WTC11 (cell line): ENCODE data around the gene SPIRE1. TPM values are rescaled to one million over a fixed set of nuclear protein-coding genes. Genes with fewer than 3 reads are reported as not detected.
"Not testable (repeated sequence)": the region's sequence is repeated elsewhere in the genome, so short reads cannot be mapped to it uniquely, and the experiment has no call there.

ENCODE experiments used
- ATAC-seq: fragments of 200-7000 bp; cut with Tn5 transposase; 2 replicates; pipeline ENCODE4 v1.10.0; 2021; ENCODE audit warnings: mild to moderate bottlenecking, moderate library complexity
- CTCF ChIA-PET: fragments of 300-600 bp; sonication (Branson Sonifier 250); formaldehyde crosslinking; loops from one replicate; lab custom pipeline; 2021; ENCODE audit warnings: antibody characterized with exemption; lab: Charles Lee
- POLR2A ChIA-PET: fragments of 350-600 bp; sonication (Branson Sonifier 250); formaldehyde crosslinking; loops from one replicate; lab custom pipeline; 2021; ENCODE audit warnings: antibody characterized with exemption; lab: Charles Lee
- DNase-seq: peaks from one replicate; pipeline ENCODE4 v3.0.0; 2021; ENCODE audit warnings: low spot score
- H3K27ac Mint-ChIP-seq: 2 replicates; pipeline ENCODE4 v1.8.0; 2021; ENCODE audit warnings: mixed read lengths
- H3K27me3 Mint-ChIP-seq: 2 replicates; pipeline ENCODE4 v1.8.0; 2021; ENCODE audit warnings: low read depth, mild to moderate bottlenecking, moderate library complexity, mixed read lengths
- H3K36me3 Mint-ChIP-seq: 2 replicates; pipeline ENCODE4 v1.8.0; 2021; ENCODE audit warnings: mixed read lengths
- H3K4me1 Mint-ChIP-seq: 2 replicates; pipeline ENCODE4 v1.8.0; 2022; ENCODE audit warnings: mixed read lengths
- H3K4me3 Mint-ChIP-seq: 2 replicates; pipeline ENCODE4 v1.8.0; 2021; ENCODE audit warnings: mild to moderate bottlenecking, moderate library complexity, mixed read lengths
- H3K9me3 Mint-ChIP-seq: 2 replicates; pipeline ENCODE4 v1.8.0; 2021; ENCODE audit warnings: mixed read lengths
- CREM ChIP-seq: sonication (generic); formaldehyde crosslinking; IDR thresholded peaks from 2 replicates; pipeline ENCODE4 v1.8.1; 2022; ENCODE audit warnings: mild to moderate bottlenecking, missing genetic modification reagents, moderate library complexity
- FOXJ3 ChIP-seq: sonication (generic); formaldehyde crosslinking; IDR thresholded peaks from 2 replicates; pipeline ENCODE4 v1.9.0; 2021; ENCODE audit warnings: missing genetic modification reagents, mild to moderate bottlenecking, borderline replicate concordance
- GABPB1 ChIP-seq: sonication (generic); formaldehyde crosslinking; IDR thresholded peaks from 2 replicates; pipeline ENCODE4 v1.8.1; 2023; ENCODE audit warnings: mild to moderate bottlenecking, missing genetic modification reagents
- KAT7 ChIP-seq: sonication (generic); formaldehyde crosslinking; IDR thresholded peaks from 2 replicates; pipeline ENCODE4 v1.8.1; 2023; ENCODE audit warnings: missing genetic modification reagents, mild to moderate bottlenecking, borderline replicate concordance
- NFATC4 ChIP-seq: fragments of 250-450 bp; sonication (Bioruptor Pico); IDR thresholded peaks from 2 replicates; pipeline ENCODE4 v1.9.0; 2021; ENCODE audit warnings: mild to moderate bottlenecking
- RELA ChIP-seq: sonication (generic); formaldehyde crosslinking; IDR thresholded peaks from 2 replicates; pipeline ENCODE4 v1.8.1; 2022; ENCODE audit warnings: missing genetic modification reagents, mild to moderate bottlenecking, borderline replicate concordance
- TCF7 ChIP-seq: sonication (generic); formaldehyde crosslinking; IDR thresholded peaks from 2 replicates; pipeline ENCODE4 v1.8.0; 2022; ENCODE audit warnings: mild to moderate bottlenecking, low read depth, missing genetic modification reagents, moderate library complexity
- USF1 ChIP-seq: sonication (generic); formaldehyde crosslinking; IDR thresholded peaks from 2 replicates; pipeline ENCODE4 v1.8.0; 2022; ENCODE audit warnings: mild to moderate bottlenecking, missing genetic modification reagents
- ZNF532 ChIP-seq: fragments of 250-450 bp; sonication (Bioruptor Pico); IDR thresholded peaks from 2 replicates; pipeline ENCODE4 v1.9.0; 2021; ENCODE audit warnings: mild to moderate bottlenecking, borderline replicate concordance
- total RNA-seq: library from RNA; stranded (reverse); gene quantifications from 3 replicates; pipeline ENCODE4 v1.2.3, GENCODE V29; 2021

The SPIRE1 gene
- total RNA-seq, 1 experiment from 2014 or later, result 19.3 TPM

- no peak overlapping the region for H3K27ac Mint-ChIP-seq
- DNase-seq (no peak), ATAC-seq (no peak)
- H3K4me3 Mint-ChIP-seq, result no peak overlapping the region
- peaks cover 8% of the 10 kb centered on the region; the same call in 1 of the 2 replicates for H3K27me3 Mint-ChIP-seq
- CTCF ChIA-PET, result no interaction called here
- peaks cover 14% of the 10 kb centered on the region for H3K4me1 Mint-ChIP-seq
- TF ChIP-seq ZNF532 (CRISPR knock-in tag) (no peak), KAT7 (CRISPR knock-in tag) (no peak)
- POLR2A ChIA-PET, result no interaction called here
- peaks cover 48% of the 10 kb centered on the region for H3K9me3 Mint-ChIP-seq
- peaks cover 49% of the 10 kb centered on the region for H3K36me3 Mint-ChIP-seq
Measured at GRCh38 chr18:12552879-12553242, 105.0 kb downstream of the SPIRE1 start.

- peak; percentile 64 for ATAC-seq
- Mint-ChIP-seq H3K36me3 (peaks cover 46% of the 10 kb centered on the region), H3K4me1 (peaks cover 14% of the 10 kb centered on the region), H3K27ac (peak overlapping the region; percentile 55; the same call in 1 of the 2 replicates), H3K9me3 (peaks cover 44% of the 10 kb centered on the region)
- POLR2A ChIA-PET, H3K27me3 Mint-ChIP-seq, DNase-seq, H3K4me3 Mint-ChIP-seq: not testable (repeated sequence)
- CTCF ChIA-PET, result interaction anchor here (1.7 kb wide), 1 partner anchor 209 kb away, joined by 4 read pairs; no protein-coding TSS in a partner anchor
Measured at GRCh38 chr18:12551943-12552878, 105.7 kb downstream of the SPIRE1 start.

- H3K27ac Mint-ChIP-seq, DNase-seq, H3K4me3 Mint-ChIP-seq, POLR2A ChIA-PET, ATAC-seq, H3K27me3 Mint-ChIP-seq: not testable (repeated sequence)
- H3K36me3 Mint-ChIP-seq, result peaks cover 44% of the 10 kb centered on the region
- peaks cover 42% of the 10 kb centered on the region for H3K9me3 Mint-ChIP-seq
- CTCF ChIA-PET, result interaction anchor here (1.7 kb wide), 1 partner anchor 210 kb away, joined by 4 read pairs; no protein-coding TSS in a partner anchor
- H3K4me1 Mint-ChIP-seq, result peaks cover 14% of the 10 kb centered on the region
Measured at GRCh38 chr18:12551466-12551865, 106.4 kb downstream of the SPIRE1 start.

DNA sequence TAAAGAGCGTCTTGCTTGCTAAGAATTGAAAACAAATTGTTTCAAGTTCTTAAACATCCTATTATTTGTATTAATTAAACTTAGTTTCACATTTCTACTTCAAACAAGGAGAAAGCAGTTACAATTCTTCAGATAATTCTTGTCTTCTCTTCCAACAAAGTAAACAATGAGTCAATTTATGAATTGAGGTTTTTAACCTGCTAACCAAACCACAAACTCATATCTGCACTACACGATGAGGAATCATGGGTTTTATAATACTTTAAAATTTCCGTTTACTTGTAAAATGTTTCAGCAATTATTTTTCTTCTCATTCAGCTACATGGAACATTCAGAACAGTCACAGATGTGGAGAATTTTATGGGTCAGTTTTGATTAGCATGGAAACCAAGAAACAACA, 114.2 kb downstream of the SPIRE1 start:
- H3K4me3 Mint-ChIP-seq, result no peak overlapping the region

GRCh38 chr18:12540751-12541150, 117.2 kb downstream of the SPIRE1 start:
- ChIA-PET POLR2A (no interaction called here), CTCF (interaction anchor here (1.0 to 2.2 kb wide), 4 partner anchors 9 to 118 kb away, joined by 3 to 15 read pairs (median 8); partner anchors contain the start of gene SPIRE1)
- no peak for ATAC-seq
- Mint-ChIP-seq H3K4me3 (no peak overlapping the region), H3K27ac (no peak overlapping the region), H3K4me1 (0 out of 2 replicates have a peak, but pooled peaks cover 2% of the 10 kb centered on the region), H3K27me3 (peaks cover 2% of the 10 kb centered on the region; the same call in 1 of the 2 replicates)
- TF ChIP-seq NFATC4 (CRISPR knock-in tag) (no peak), TCF7 (CRISPR knock-in tag) (no peak), RELA (CRISPR knock-in tag) (no peak), GABPB1 (CRISPR knock-in tag) (no peak), CREM (CRISPR knock-in tag) (no peak)
- TF ChIP-seq, all 79 proteins: peak for 0
- Mint-ChIP-seq H3K36me3 (peaks cover 17% of the 10 kb centered on the region), H3K9me3 (peaks cover 23% of the 10 kb centered on the region)
- DNase-seq, result no peak

More for the DNA sequence above, 114.2 kb downstream of the SPIRE1 start:
- ChIA-PET POLR2A (no interaction called here), CTCF (interaction anchor here (0.6 kb wide), 1 partner anchor 121 kb away, joined by 4 read pairs; no protein-coding TSS in a partner anchor)
- Mint-ChIP-seq H3K36me3 (peaks cover 20% of the 10 kb centered on the region), H3K27me3 (peaks cover 2% of the 10 kb centered on the region; the same call in 1 of the 2 replicates), H3K4me1 (0 out of 2 replicates have a peak, but pooled peaks cover 2% of the 10 kb centered on the region), H3K9me3 (peaks cover 23% of the 10 kb centered on the region), H3K27ac (no peak overlapping the region)
- TF ChIP-seq USF1 (CRISPR knock-in tag) (no peak), FOXJ3 (CRISPR knock-in tag) (no peak), NFATC4 (CRISPR knock-in tag) (no peak)
- ATAC-seq (no peak), DNase-seq (no peak)

DNA sequence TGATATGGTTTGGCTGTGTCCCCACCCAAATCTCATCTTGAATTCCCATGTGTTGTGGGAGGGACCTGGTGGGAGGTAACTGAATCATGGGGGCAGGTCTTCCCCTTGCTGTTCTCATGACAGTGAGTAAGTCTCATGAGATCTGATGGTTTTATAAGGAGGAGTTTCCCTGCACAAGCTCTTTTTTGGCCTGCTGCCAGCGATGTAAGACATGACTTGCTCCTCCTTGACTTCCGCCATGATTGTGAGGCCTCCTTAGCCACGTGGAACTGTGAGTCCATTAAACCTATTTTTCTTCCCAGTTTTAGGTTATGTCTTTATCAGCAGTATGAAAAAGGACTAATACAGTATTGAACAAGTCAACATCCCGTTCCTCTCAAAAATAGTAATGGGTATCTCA, 118.7 kb downstream of the SPIRE1 start:
- Mint-ChIP-seq H3K9me3 (peaks cover 23% of the 10 kb centered on the region), H3K36me3 (peaks cover 17% of the 10 kb centered on the region)
- not testable (repeated sequence) for ATAC-seq, H3K4me3 Mint-ChIP-seq, DNase-seq, H3K27me3 Mint-ChIP-seq, H3K27ac Mint-ChIP-seq, H3K4me1 Mint-ChIP-seq
- POLR2A ChIA-PET, result interaction anchor here (0.7 kb wide), 1 partner anchor 95 kb away, joined by 5 read pairs; no protein-coding TSS in a partner anchor
- CTCF ChIA-PET, result interaction anchor here (0.7 to 2.2 kb wide), 12 partner anchors 10 to 352 kb away, joined by 3 to 15 read pairs (median 4); partner anchors contain the start of gene SPIRE1
